Limb (tissue), 2 donors: ENCODE results near the gene ZNF335.

Experiments used
- DNase-seq, 2 donors: peaks; one replicate each; pipeline ENCODE4 v3.0.0-alpha.2; 2016; ENCODE audit errors: extremely low spot score in 2 of 2

The ZNF335 gene

DNA sequence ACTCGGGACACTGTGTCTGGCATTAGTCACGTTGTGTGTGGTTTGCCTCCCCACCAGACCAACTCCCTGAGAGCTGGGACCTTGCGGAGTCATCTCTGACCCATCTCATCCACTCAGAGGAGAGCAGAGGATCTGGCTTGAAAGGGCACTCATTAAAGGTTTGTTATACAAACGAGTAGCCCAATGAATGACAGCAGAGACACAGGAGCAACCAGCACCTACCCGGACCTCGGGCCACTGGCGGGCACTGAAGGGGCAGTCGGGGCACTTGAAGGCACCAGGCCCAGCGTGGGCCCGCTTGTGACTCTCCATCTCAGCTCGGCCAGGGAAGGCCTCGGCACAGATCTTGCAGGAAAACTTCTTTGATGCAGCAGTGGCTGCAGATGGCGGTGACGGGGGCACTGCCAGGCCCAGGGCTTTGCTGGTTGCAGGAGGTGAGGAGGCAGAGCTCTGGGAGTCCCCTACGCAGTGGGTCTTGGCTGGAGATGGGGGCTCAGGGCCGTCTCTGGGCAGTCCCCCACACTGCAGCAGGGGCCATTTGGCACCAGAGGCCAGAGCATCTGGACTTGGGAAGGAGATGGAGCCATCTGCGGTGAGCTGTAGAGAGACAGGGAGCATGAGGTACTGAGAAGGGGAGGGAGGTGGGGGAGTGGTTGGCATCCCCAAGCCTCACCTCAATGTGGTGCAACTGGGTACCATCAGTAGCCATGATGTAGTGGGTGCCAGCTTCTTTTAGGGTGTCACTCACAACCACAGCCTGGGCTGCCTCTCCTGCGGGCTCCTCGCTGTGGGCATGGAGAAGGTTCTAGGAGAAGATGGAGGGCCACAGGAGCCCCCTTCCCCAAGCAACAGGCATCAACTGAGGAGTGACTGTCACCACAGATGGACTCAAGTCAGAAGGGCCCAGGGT, 19.8 kb downstream of the ZNF335 start:
- no peak for DNase-seq

- DNase-seq = peak in 1 of 2 donors; percentile 30
These were observed 21.7 kb downstream of the ZNF335 start for GRCh38 chr20:45950330-45950646.

- peak in 1 of 2 donors; percentile 24 for DNase-seq
These were observed 22.3 kb downstream of the ZNF335 start for GRCh38 chr20:45949542-45950329.

DNA sequence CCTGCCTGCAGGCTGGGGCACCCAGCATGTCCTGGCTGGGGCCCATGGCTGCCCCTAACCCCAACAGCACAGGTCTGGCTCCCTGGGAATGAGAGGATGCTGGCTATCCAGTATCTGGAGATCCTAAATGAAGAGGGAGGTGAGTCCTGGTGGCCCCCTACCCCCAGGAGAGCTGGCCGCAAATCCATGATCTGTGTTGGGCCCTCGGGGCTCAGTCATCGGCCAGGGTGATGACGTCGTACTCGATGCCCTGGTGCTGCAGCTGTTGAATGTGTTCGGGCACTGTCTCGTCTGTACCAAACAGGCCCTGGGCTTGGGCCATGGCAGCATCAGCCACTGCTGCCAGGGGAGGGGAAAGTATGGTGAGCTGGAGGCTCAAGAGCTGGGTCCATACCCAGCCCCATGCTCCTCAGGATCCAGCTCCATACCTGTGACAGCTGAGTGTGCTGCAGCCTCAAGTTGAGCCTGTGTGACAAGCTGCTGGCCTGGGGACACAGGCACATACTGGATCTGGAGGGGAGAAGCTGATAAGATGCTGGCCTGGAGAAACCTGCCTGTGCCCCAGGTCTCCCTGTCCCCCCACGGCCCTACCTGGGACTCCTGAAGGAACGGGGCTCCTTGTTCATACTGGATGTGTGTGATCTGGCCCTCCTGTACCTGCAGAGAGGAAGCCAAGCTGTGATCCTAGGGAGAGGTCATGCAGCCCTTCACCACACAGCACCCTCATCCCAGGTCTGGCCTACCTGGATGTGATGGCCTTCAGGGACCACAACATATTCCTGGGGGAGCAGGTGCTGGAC, 23.1 kb downstream of the ZNF335 start:
- peak in 1 of 2 donors; percentile 28 for DNase-seq

DNA sequence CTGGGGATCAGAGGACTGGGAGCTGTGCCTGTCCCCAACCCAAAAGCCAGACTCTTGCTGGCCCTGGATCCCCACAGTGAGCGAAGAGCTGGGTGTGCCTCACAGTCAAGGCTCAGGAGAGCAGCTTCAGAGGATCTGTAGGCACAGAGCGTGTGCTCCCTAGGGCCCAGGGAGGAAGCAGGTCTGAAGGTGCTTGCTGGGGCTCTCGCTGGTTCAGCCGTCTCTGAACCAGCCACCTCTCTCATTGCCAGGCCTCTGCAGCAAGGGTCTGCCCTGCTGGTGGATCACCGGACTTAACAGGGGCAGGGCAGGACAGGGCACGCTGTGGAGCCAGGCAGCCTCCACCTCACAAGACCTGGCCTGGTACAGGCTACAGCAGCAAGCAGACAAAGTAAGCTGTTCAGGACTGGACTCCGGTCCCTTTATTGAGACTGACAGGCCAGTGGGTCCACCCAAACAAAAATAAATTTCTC, 23.7 kb downstream of the ZNF335 start:
- peak in 1 of 2 donors; percentile 23 for DNase-seq

GRCh38 chr20:45947110-45947866, 24.7 kb downstream of the ZNF335 start:
- DNase-seq = peak in 1 of 2 donors; percentile 27

DNA sequence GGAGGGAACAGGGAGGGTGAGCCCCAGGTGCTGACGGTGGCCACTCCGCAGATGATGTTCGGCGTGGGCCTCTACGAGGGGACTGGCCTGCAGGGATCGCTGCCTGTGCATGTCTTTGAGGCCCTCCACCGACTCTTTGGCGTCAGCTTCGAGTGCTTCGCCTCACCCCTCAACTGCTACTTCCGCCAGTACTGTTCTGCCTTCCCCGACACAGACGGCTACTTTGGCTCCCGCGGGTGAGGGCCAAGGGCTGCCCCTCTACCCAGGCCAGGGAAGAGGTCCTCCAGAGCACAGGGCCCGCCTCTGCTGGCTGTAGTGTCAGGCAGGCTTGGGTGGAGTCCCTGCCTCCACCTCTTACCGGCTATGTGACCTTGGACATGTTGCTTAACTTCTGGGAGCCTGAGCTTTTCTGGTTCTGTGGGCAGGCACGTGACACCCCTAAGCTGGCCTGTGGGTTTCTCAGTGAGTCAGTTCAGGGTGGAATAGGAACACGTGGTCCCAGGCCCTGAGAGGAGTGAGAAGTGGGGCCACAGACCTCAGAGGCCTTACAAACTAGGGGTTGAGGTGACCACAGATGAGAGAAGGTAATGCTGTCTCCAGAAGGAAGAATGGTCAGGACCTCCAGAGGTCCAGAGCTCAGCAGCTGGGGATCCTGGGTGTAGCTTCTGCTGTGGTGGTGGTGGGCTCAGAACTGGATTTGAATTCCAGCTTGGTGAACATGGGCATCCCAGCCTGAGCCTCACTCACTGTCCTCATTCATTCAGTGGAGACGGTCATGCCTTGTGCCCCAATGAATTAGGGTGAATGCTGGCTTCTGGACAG, 25.6 kb downstream of the ZNF335 start:
- DNase-seq = no peak

DNA sequence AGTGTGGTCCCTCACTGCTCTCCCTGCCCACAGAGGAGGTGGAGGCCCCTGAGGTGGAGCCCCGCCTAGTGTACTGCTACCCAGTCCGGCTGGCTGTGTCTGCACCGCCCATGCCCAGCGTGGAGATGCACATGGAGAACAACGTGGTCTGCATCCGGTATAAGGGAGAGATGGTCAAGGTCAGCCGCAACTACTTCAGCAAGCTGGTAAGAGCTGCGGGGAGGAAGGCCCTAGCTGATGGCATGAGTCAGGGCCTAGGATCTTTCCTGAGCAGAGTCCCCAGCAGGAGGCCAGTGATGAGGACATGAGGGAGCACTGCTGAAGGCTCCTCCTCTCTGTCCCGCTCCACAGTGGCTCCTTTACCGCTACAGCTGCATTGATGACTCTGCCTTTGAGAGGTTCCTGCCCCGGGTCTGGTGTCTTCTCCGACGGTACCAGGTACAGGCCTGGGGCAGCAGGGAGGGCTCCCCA, 26.3 kb downstream of the ZNF335 start:
- DNase-seq = no peak

GRCh38 chr20:45944965-45945677, 26.9 kb downstream of the ZNF335 start:
- DNase-seq = no peak

DNA sequence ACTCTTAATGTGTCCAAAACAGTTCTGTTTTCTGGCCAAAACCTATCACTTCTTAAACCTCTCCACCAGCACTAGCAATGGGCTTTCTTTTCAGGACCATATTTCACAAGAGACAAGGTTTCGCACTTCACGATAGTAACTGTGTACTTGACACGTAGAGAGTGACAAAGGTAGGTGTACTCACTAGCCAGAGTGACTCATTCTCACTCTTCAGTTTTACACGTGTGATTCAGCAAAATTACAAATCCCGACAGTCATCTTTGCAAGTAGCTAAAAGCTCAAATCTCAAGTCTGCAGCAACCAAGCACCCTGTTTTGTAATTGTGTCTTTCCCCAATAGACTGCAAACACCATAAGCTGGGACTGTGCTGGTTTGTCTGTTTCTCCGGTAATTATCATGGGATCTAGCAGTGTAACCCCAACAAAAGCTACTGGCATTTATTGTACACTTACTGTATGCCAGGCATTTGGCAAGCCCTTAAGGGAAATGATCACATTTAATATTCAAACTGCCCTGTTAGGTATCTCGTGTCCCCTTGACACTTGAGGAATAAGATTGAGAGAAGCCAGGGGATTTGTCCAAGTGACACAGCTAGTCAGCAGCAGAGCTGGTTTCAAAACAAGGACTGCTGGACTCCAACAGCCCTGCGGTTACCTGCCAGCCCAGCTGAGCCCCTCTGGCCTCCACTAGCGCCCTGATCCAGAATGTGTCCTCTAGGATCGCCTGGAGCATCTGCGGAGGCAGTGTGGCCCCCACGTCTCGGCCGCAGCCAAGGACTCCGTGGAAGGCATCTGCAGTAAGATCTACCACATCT, 27.6 kb downstream of the ZNF335 start:
- DNase-seq = no peak

GRCh38 chr20:45943613-45944012, 28.4 kb downstream of the ZNF335 start:
- no peak for DNase-seq

- no peak for DNase-seq
These were observed 31.5 kb downstream of the ZNF335 start for GRCh38 chr20:45940469-45940868.

DNA sequence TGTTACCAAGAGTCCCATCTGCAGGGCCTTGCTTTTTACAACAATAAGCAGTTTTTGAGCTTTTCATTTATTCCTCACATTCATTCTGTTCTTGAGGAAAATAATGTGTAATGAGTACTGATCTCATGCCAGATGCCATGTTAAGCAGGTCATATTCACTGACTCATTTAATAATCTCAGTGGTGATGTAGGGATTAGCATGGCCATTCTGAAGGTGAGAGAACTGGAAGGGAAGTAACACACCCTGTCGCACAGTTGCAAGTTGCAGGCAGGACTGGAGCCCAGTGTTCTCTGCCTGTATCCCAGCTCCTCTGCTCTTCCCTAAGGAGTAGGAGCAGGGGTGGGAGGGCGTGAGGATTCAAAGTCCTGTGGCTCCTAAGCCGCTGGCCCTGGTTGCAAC, 31.9 kb downstream of the ZNF335 start:
- no peak for DNase-seq

DNA sequence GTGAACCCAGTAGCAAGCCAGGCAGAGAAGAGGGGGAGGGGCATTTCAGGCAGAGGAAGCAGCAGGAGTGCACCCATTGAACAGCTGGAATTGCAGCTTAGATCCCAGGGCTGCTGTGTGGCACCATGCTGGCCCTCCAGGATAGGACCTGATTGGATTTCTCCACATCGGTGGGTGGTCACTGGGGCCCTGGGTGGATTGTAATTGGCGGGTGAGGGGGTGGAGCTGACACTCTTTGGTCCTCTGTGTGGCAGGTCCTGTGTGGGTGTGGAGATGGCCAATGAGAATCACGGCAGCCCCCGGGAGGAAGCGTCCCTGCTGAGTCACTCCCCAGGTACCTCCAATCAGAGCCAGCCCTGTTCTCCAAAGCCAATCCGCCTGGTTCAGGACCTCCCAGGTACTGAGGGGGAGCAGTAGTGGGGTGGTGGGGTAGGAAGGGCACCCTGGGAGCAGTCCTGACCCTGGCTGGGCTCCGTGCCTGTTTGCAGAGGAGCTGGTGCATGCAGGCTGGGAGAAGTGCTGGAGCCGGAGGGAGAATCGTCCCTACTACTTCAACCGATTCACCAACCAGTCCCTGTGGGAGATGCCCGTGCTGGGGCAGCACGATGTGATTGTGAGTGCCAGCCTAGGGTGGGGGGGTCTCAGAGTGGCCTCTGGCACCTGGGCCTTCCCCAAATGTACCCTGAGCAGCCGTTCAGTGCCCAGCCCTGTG, 33.1 kb downstream of the ZNF335 start:
- DNase-seq = no peak

GRCh38 chr20:45937765-45938164, 34.2 kb downstream of the ZNF335 start:
- DNase-seq = no peak

- no peak for DNase-seq
These were observed 36.5 kb downstream of the ZNF335 start for GRCh38 chr20:45935416-45936046.
